H9 (cell line): Measurements from ENCODE around the gene SLC35B3. TPM values are rescaled to one million over a fixed set of nuclear protein-coding genes. Genes with fewer than 3 reads are reported as not detected.

Experiments
- DNase-seq: peaks from one replicate; pipeline ENCODE4 v3.0.0-alpha.2; 2017
- H2AFZ ChIP-seq: one replicate; pipeline ENCODE4 v1.6.1; 2013; ENCODE audit warnings: mild to moderate bottlenecking, low read length, control low read depth, moderate library complexity
- H2AK5ac ChIP-seq: 2 replicates; pipeline ENCODE4 v1.6.1; 2013; ENCODE audit warnings: low read length, control low read depth, mixed read lengths; ENCODE audit not compliant: insufficient read length
- H2BK120ac ChIP-seq: one replicate; pipeline ENCODE4 v1.6.1; 2013; ENCODE audit warnings: low read depth, mild to moderate bottlenecking, low read length, control low read depth, inconsistent platforms; ENCODE audit not compliant: poor library complexity, severe bottlenecking
- H2BK12ac ChIP-seq: 2 replicates; pipeline ENCODE4 v1.6.1; 2013; ENCODE audit warnings: low read length, control low read depth, mixed read lengths, low read depth; ENCODE audit not compliant: insufficient read length
- H2BK15ac ChIP-seq: 2 replicates; pipeline ENCODE4 v1.6.1; 2013; ENCODE audit warnings: low read depth, low read length, control low read depth
- H2BK20ac ChIP-seq: one replicate; pipeline ENCODE4 v1.6.1; 2013; ENCODE audit warnings: low read depth, mild to moderate bottlenecking, low read length, control low read depth, inconsistent platforms; ENCODE audit not compliant: poor library complexity, severe bottlenecking
- H2BK5ac ChIP-seq: 2 replicates; pipeline ENCODE4 v1.6.1; 2013; ENCODE audit warnings: low read length, control low read depth, mixed read lengths; ENCODE audit not compliant: insufficient read length
- H3K14ac ChIP-seq: 2 replicates; pipeline ENCODE4 v1.6.1; 2013; ENCODE audit warnings: low read length, control low read depth; ENCODE audit not compliant: insufficient read depth
- H3K18ac ChIP-seq: 2 replicates; pipeline ENCODE4 v1.6.1; 2013; ENCODE audit warnings: low read depth, mild to moderate bottlenecking, mixed read lengths, low read length, control low read depth; ENCODE audit not compliant: insufficient read length
- H3K23ac ChIP-seq: 2 replicates; pipeline ENCODE4 v1.6.1; 2013; ENCODE audit warnings: low read length, control low read depth, mixed read lengths, low read depth; ENCODE audit not compliant: insufficient read length
- H3K23me2 ChIP-seq: 2 replicates; pipeline ENCODE4 v1.6.1; 2013; ENCODE audit warnings: low read depth, mild to moderate bottlenecking, mixed read lengths, low read length, control low read depth; ENCODE audit not compliant: insufficient read length, poor library complexity, severe bottlenecking
- H3K27ac ChIP-seq: 2 replicates; pipeline ENCODE4 v1.5.1; 2013; ENCODE audit warnings: low read length, control low read depth, mixed read lengths, low read depth; ENCODE audit not compliant: insufficient read length
- H3K27me3 ChIP-seq: 2 replicates; pipeline ENCODE4 v1.6.1; 2013; ENCODE audit warnings: low read length, control low read depth, inconsistent platforms; ENCODE audit not compliant: insufficient read depth
- H3K4ac ChIP-seq: 2 replicates; pipeline ENCODE4 v1.6.1; 2013; ENCODE audit warnings: low read depth, mild to moderate bottlenecking, control low read depth, inconsistent platforms, low read length, moderate library complexity
- H3K4me1 ChIP-seq: 2 replicates; pipeline ENCODE4 v1.6.1; 2013; ENCODE audit warnings: low read length, control low read depth, inconsistent platforms; ENCODE audit not compliant: insufficient read depth
- H3K4me2 ChIP-seq: 2 replicates; pipeline ENCODE4 v1.6.1; 2013; ENCODE audit warnings: low read length, control low read depth, mixed read lengths; ENCODE audit not compliant: insufficient read length, insufficient read depth
- H3K56ac ChIP-seq: 2 replicates; pipeline ENCODE4 v1.6.1; 2013; ENCODE audit warnings: low read depth, mild to moderate bottlenecking, mixed read lengths, low read length, control low read depth; ENCODE audit not compliant: insufficient read length
- H3K79me1 ChIP-seq: 2 replicates; pipeline ENCODE4 v1.6.1; 2013; ENCODE audit warnings: low read depth, mild to moderate bottlenecking, moderate library complexity, low read length, control low read depth, inconsistent platforms; ENCODE audit not compliant: insufficient read depth, poor library complexity, severe bottlenecking
- H3K79me2 ChIP-seq: 2 replicates; pipeline ENCODE4 v1.6.1; 2013; ENCODE audit warnings: low read length, control low read depth, inconsistent platforms; ENCODE audit not compliant: insufficient read depth
- H3K9ac ChIP-seq: 2 replicates; pipeline ENCODE4 v1.6.1; 2013; ENCODE audit warnings: low read length, control low read depth, mixed read lengths; ENCODE audit not compliant: insufficient read length; ENCODE audit errors: extremely low read depth
- H3K9me3 ChIP-seq: one replicate; pipeline ENCODE4 v1.6.1; 2013; ENCODE audit warnings: low read depth, low read length, inconsistent platforms; ENCODE audit not compliant: control insufficient read depth
- H3T11ph ChIP-seq: one replicate; pipeline ENCODE4 v1.6.1; 2013; ENCODE audit warnings: mild to moderate bottlenecking, low read length, control low read depth, inconsistent platforms
- H4K20me1 ChIP-seq: one replicate; pipeline ENCODE4 v1.6.1; 2013; ENCODE audit not compliant: control insufficient read depth, insufficient read length, insufficient read depth
- H4K5ac ChIP-seq: 2 replicates; pipeline ENCODE4 v1.6.1; 2013; ENCODE audit warnings: low read depth, mild to moderate bottlenecking, mixed read lengths, low read length, control low read depth; ENCODE audit not compliant: insufficient read length
- H4K8ac ChIP-seq: replicated peaks from 2 replicates; pipeline ENCODE4 v1.6.1; 2013; ENCODE audit warnings: low read length, control low read depth, mixed read lengths, low read depth; ENCODE audit not compliant: insufficient read length
- H4K91ac ChIP-seq: 2 replicates; pipeline ENCODE4 v1.6.1; 2013; ENCODE audit warnings: low read depth, mild to moderate bottlenecking, moderate library complexity, mixed read lengths, low read length, control low read depth; ENCODE audit not compliant: insufficient read length
- H3K27ac Mint-ChIP-seq, 3 experiments: 2 replicates in 2 of 3; 3 replicates in 1 of 3; pipeline ENCODE4 v1.8.0; 2020 to 2021; ENCODE audit warnings: mixed read lengths in 3 of 3, mild to moderate bottlenecking in 1 of 3, moderate library complexity in 1 of 3
- H3K27me3 Mint-ChIP-seq: 2 replicates; pipeline ENCODE4 v1.8.0; 2021; ENCODE audit warnings: low read depth, mild to moderate bottlenecking, moderate library complexity, mixed read lengths
- H3K36me3 Mint-ChIP-seq, 3 experiments: 2 replicates in 2 of 3; 3 replicates in 1 of 3; pipeline ENCODE4 v1.8.0; 2020 to 2021; ENCODE audit warnings: low read depth in 3 of 3, mixed read lengths in 3 of 3; ENCODE audit not compliant: insufficient read depth in 1 of 3
- H3K4me1 Mint-ChIP-seq, 2 experiments: 2 replicates each; pipeline ENCODE4 v1.8.0; 2020; ENCODE audit warnings: mixed read lengths in 2 of 2
- H3K4me3 Mint-ChIP-seq, 2 experiments: 2 replicates in 1 of 2; 3 replicates in 1 of 2; pipeline ENCODE4 v1.8.0; 2020 to 2021; ENCODE audit warnings: mild to moderate bottlenecking in 2 of 2, mixed read lengths in 2 of 2, moderate library complexity in 1 of 2
- H3K9me3 Mint-ChIP-seq, 2 experiments: 2 replicates in 1 of 2; 3 replicates in 1 of 2; pipeline ENCODE4 v1.8.0; 2020; ENCODE audit warnings: mild to moderate bottlenecking in 2 of 2, mixed read lengths in 2 of 2, moderate library complexity in 1 of 2
- CTCF ChIP-seq: fragments of 200-600 bp; sonication (generic); conservative IDR thresholded peaks from 3 replicates; pipeline ENCODE4 v1.8.0; 2021; ENCODE audit warnings: antibody characterized with exemption, mild to moderate bottlenecking
- WGBS: extraction: QIAGEN DNeasy Blood & Tissue Kit; methylation state at CpG from one replicate; pipeline ENCODE4 v1.1.7; 2013; ENCODE audit warnings: missing lambda C conversion rate, low lambda C conversion rate, mixed read lengths; ENCODE audit not compliant: insufficient read length; ENCODE audit errors: extremely low coverage; 5-methylcytosine and 5-hydroxymethylcytosine counted together
- long read RNA-seq: library from polyadenylated mRNA; unstranded; transcript quantifications from one replicate; pipeline ENCODE4 v2.0.0, GENCODE V29; 2020
- total RNA-seq: library from RNA; stranded (reverse); gene quantifications from 2 replicates; pipeline ENCODE4 v1.2.1, GENCODE V29; 2021

Gene SLC35B3
- 8.0 and 8.4 TPM in 2 replicates for total RNA-seq
- long read RNA-seq, transcript SLC35B3-202 (11 exons, 1,973 nt) = major isoform, 13 of 57 reads
- long read RNA-seq, partial matches to known transcripts = 7 of 57 reads
- long read RNA-seq, other reads (novel, unspliced or antisense) = 37 of 57 reads

- no peak for TF ChIP-seq CTCF
- Histone ChIP-seq H3K27me3 (no peaks in the 10 kb centered on the region), H4K91ac (no peak within 1 kb of the TSS), H3K4me2 (peak within 1 kb of the TSS; percentile 80), H2BK120ac (no peak within 1 kb of the TSS), H2BK15ac (no peak within 1 kb of the TSS), H3K4ac (no peak within 1 kb of the TSS), H3K18ac (peak within 1 kb of the TSS; percentile 85), H3T11ph (no peak within 1 kb of the TSS), H2BK12ac (no peak within 1 kb of the TSS), H2AK5ac (no peak within 1 kb of the TSS), H2BK5ac (no peak within 1 kb of the TSS), H3K14ac (peak within 1 kb of the TSS; percentile 74), H4K20me1 (no peaks in the 10 kb centered on the region), H3K23ac (no peak within 1 kb of the TSS), H3K79me2 (peaks cover 2% of the 10 kb centered on the region; the same call in 1 of the 2 replicates), H3K56ac (no peak within 1 kb of the TSS), H3K79me1 (no peaks in the 10 kb centered on the region), H3K4me1 (no peaks in the 10 kb centered on the region), H4K8ac (no peak within 1 kb of the TSS), H3K9me3 (no peaks in the 10 kb centered on the region), H4K5ac (no peak within 1 kb of the TSS), H3K27ac (no peak within 1 kb of the TSS), H2BK20ac (no peak within 1 kb of the TSS), H3K23me2 (peaks cover 5% of the 10 kb centered on the region), H3K9ac (peak within 1 kb of the TSS; percentile 75), H2AFZ (peak within 1 kb of the TSS; percentile 50)
- Mint-ChIP-seq H3K36me3 (peaks cover 0 to under 1% (median 0%) of the 10 kb centered on the region in 3 experiments; a peak in 1 of 7 replicates), H3K27me3 (no peaks in the 10 kb centered on the region; the same call in 1 of the 2 replicates), H3K9me3 (no peaks in the 10 kb centered on the region), H3K4me3 (peak within 1 kb of the TSS; percentile 95 to 96), H3K4me1 (peaks cover 17 to 21% of the 10 kb centered on the region in 2 experiments), H3K27ac (peak within 1 kb of the TSS; percentile 88 to 95 (median 93))
- no CpG with 5 or more reads among the region's 62 CpGs for WGBS
- peak; percentile 94 for DNase-seq
These were observed at the start of gene SLC35B3 for GRCh38 chr6:8435093-8435844. Gene SLC35B3 (minus strand): TSS chr6:8435545.
